Measurements from ENCODE around the gene NDUFB10.
A peak's percentile ranks its signal among the peaks of the same experiment; 100 is the strongest.

The NDUFB10 gene

DNA sequence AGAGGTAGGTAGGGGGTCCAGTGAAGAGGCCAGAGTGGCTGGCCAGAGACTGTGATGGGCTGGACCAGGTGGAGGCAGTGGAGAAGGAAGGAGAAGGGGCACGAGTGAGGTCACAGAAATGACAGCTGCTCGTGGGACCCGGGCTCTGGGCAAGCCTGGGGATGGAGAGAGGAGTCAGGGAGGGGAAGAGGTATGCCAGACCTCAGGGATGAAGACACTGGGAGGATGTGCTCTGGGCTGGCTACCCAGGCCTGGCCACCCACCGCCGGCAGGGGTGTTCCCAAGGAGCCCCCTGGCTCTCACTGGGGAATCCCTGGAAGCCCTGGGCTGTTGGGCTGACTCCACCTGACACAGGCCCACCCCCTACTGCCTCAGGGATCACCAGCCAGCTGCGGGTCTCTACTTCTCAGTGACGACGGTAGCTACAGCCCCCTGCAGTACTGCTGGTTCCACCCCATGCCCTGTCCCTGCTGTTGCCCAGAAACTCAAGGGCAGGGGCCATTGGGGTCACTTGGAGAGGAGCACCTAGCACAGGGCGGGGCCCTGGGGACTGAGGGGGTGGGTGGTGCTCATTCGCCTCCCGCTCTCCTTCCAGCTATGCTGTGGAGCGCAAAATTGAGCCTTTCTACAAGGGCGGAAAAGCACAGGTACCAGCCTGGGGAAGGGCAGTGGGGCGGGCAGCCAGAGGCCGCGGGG is 14.3 kb downstream of the NDUFB10 start:
- no peak for DNase-seq

DNA sequence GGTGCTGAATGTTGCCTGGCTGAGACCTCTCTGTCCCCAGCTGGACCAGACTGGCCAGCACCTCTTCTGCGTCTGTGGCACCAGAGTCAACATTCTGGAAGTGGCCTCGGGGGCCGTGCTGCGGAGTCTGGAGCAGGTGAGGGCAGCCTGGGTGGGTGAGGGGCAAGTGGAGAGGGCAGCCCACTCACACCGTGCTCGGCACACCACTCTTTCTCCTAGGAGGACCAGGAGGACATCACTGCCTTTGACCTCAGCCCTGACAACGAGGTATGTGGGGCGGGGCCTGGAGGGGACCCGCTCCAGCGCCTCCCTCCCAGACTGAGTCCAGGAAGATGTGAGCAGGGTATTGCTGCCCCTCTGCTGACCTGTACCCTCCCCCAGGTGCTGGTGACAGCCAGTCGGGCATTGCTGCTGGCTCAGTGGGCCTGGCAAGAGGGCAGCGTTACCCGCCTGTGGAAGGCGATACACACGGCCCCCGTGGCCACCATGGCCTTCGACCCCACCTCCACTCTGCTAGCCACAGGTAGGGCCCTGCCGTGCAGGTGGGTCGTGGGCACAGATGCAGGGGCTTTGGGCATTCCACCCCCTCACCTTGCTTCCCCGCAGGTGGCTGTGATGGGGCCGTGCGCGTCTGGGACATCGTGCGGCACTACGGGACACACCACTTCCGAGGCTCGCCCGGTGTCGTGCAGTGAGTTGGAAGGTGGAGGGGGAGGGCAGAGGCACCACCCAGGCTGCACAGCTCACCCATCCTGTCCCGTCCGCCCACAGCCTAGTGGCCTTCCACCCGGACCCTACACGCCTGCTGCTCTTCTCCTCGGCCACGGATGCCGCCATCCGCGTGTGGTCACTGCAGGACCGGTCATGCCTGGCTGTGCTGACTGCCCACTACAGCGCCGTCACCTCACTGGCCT is 15.1 kb downstream of the NDUFB10 start:
- no peak for DNase-seq

DNA sequence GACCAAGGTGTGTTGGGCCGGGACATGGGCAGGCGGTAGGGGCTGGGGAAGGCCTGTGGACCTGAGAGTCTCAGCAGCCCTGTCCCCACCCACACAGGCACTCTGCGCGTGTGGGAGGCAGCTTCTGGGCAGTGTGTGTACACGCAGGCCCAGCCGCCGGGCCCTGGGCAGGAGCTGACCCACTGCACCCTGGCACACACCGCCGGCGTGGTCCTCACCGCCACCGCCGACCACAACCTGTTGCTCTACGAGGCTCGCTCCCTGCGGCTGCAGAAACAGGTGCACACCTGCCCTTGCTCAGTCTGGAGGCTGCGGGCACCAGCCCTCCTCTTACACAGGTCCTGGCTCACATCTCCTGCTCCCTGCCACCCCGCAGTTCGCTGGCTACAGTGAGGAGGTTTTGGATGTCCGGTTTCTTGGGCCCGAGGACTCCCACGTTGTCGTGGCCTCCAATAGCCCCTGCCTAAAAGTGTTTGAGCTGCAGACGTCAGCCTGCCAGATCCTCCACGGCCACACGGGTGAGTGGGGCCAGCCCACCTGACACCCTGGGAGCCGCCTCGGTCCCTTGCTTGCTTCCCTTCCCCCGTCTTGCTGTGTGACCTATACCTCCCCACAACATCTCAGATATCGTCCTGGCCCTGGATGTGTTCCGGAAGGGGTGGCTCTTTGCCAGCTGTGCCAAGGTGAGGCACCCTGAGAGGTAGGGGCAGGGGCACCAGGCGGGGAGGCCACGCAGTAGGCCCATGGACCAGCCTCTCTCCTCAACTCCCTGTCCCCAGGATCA is 16.3 kb downstream of the NDUFB10 start:
- no peak for DNase-seq

DNA sequence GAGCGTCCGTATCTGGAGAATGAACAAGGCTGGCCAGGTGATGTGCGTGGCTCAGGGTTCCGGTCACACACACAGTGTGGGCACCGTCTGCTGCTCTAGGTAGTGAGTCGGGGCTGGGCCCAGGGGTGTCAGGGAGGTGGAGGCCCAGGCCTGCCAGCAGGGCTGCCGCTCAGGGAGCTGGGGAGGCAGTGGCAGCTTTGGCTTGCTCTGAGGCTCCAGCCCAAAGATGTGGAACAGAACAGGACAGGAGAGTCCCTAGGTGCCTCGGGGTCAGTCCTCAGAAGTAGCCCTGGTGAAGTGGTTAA is 16.8 kb downstream of the NDUFB10 start:
- DNase-seq = no peak

DNA sequence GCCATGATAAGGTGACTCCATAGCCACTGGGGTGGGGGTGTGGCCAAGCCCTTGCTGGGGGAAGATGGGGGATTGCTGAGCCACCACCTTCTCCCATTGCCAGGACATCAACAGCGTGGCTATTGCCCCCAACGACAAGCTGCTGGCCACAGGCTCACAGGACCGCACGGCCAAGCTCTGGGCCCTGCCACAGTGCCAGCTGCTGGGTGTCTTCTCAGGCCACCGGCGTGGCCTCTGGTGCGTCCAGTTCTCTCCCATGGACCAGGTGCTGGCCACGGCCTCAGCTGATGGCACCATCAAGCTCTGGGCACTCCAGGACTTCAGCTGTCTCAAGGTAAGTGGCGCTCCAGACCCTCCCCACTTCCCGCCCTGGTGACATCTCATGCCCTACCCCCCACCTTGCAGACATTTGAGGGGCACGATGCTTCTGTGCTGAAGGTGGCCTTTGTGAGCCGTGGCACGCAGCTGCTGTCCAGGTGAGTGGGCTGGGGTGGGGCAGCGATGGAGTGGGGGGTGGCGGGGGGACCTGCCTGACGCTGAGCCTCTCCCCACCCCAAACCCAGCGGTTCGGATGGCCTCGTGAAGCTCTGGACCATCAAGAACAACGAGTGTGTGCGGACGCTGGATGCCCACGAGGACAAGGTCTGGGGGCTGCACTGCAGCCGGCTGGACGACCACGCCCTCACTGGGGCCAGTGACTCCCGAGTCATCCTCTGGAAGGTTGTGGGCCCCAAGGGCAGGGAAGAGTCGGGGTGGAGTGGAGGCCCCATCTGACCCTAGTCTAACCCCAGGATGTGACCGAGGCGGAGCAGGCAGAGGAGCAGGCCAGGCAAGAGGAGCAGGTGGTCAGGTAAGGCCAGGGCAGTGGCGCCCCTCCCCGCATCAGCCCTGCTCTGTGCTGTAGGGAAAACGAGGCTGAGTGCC is 17.9 kb downstream of the NDUFB10 start:
- DNase-seq = no peak

DNA sequence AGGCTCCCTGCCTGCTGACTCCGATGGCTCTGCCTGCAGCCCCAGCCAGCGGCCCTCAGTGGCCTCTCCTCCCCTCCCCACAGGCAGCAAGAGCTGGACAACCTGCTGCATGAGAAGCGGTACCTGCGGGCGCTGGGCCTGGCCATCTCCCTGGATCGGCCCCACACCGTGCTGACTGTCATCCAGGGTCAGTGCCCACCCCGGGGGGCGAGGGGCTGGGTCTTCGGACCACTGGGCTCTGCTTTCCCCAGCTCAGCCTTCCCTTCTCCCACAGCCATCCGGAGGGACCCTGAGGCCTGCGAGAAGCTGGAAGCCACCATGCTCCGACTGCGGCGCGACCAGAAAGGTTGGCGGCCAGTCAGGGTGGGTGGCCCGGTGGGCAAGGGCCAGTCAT is 18.5 kb downstream of the NDUFB10 start:
- DNase-seq = no peak

DNA sequence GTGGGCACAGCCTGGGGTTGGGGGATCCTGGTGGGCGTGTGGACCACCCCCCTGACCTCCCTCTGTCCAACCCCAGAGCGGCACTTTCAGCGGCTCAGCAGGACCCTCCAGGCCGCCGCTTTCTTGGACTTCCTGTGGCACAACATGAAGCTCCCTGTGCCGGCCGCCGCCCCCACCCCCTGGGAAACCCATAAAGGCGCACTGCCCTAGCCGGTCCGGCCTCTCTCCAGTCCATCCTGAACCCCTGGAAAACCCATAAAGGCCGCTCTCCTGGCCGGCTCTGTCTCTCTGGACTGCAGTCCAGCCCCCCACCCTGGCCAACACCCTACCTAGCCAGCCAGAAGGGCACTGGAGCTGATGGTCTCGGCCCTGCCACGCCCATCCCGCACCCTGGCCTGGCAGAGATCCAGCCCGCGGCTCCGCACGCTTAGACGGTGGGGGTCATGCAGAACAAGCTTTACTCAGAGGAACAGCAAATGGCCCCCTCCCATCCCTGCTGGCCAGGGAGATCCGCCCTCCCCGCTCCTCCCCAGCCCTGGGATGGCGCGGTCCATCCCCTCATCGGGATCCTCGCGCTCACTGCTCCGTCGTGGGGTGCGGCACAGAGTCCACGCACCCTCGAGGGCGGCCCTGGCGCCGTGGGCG is 19.3 kb downstream of the NDUFB10 start:
- DNase-seq = no peak

DNA sequence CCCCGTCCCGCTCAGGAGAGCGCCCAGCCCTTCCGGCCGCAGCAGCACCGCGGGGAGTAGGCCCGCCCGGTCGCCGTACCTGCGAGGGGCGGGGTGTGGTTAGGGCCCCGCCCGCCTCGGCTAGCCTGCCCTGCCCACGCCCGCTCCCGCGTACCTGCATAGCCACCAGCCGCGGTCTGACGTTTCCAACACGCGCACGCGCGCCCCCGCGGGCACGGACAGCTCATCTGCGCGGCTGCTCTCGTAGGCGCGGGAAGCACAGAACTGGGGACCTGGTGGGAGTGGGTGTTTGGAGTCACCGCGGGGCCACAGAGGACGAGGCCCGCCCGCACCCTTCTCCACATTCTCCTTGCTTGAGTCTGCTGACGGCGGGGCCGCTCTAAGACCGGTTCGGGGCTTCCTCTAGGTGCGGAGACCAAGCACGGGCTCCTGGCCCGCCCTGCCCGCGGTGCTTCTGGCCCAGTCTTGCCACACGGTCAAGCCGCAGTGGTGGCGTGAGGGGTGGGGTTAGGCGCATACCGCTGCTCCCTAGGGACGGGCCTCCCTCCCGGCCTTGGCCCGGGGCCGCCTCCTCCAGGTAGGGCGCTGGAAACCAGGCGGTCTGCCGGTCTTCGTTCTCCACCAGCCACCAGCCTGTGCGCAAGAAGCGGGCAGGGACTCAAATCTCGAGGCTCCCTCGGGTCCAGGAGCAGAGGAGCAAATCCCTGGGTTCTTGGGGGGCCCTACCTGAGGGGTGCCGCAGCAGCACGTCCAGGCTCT is 20.1 kb downstream of the NDUFB10 start:
- no peak for DNase-seq

DNA sequence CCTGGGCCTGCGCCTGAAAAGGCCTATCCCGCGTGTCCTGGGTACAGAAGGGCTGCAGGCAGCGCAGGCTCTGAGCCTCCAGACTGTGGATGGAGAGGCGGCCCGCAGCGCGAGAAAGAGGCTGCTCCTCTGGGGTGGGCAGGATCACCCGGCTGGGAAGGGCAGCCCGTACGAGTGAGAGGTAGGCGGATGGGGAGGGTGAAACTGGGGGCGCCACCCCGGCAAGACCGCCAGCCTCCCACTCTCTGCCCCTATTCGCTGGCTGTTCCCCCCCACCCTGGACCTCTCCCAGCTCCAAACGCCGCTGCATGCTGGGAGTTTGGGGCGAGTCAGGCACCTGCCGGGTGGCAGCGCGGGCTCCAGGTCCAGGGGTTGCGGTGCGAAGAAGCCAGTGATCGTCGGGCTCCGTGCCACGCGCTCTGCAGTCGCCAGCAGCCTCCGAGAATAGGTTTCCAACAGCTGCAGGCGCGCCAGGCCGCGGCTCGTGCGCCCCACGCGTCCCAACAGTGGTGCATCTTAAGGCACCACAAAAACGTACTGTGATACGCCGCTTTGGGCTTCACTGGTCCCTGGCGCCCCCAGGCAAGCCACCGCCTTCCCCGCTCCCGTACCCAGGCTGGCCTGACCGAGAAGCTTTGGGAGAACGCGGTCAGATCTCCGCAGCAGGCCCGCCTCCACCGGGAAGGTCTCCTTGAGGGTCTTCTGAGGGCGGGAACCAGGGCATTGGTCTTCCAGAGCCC is 20.9 kb downstream of the NDUFB10 start:
- DNase-seq = no peak

DNA sequence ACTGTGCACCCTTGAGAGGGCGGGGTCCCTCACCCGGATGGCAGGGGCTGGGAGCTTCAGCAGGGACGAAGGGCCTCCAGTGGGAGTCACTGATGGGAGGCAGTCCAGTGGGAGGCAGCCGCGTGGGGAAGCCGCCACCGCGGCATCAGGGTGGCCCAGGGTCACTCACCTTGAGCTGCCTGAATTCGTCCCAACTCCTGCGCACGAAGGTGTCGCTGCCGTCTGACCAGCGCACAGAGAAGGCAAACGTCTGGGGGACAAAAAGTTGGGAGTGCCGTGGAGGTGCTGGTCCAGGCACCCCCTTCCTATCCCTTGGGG is 21.4 kb downstream of the NDUFB10 start:
- no peak for DNase-seq

DNA sequence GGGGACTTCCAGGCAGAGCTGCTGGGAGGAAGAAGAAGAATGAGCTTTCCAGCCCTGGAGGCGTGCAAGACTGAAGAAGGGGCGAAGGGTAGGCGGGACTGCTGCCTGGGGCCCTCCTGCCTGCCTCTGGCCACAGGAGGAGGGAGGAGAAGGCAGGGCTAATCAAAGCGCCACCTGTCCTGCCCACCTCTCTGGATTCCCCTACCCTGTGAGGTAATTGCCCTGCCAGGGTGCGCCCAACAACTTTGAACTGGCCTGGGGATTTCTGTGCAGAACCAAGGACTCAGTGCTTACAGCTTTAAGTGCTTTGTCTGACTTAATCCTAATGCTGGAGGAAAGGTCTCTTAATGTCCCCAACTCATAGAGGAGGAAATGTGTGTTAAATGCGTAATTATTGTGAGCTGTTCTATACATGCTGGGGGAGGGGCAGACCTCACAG is 22.1 kb downstream of the NDUFB10 start, which contains the start of gene NOXO1:
Gene NOXO1, minus strand, starts transcription at position 72 of the 439 bp plus-strand sequence. CDS start 290 bp downstream, outside the sequence.
- no peak for DNase-seq

DNA sequence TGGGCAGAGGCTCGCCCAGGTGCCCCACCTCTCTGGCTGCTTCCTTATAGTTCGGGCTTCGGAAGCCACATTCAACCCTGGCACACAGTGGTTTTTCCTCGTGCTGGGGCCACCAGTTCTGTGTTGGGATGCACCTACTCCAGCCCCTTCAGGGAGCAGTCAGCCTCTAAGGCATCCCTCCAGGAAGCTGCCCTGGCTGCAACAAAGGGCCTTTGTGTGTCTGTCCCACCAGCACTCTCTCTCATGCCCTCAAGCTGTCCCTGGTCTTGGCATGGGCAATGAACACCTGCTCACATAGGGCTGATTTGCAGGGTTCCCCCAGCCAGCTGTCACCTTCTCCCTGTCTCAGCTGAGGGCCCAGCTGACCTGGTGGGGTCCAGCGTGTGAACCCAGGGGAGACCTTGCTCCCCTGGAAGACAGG is 22.7 kb downstream of the NDUFB10 start:
- no peak for DNase-seq

DNA sequence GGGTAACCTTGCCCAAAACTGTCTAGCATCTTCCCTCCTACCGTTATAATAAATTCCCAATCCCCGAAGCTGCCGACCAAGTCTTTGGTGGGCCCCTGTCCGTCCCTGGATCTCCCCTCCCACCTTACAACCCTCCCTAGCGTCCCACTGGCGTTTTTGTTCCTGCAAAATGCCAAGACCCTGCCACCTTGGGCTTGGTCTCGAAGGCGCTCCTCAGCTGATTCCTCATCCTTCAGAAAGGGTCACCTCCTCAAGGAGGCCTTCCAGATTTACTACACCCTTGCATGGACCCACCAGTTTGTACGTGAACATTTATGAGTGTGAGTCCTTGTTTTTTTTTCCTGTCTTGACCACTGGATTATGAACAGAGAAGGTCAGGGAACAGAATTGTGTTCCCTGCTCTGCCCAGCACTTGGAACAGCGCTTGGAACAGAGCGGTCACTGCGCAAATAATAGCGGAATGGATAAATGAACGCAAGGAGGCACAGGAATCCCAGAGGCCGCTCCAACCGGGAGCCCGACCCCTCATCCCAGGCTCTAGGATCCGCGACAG is 23.7 kb downstream of the NDUFB10 start:
- no peak for DNase-seq

DNA sequence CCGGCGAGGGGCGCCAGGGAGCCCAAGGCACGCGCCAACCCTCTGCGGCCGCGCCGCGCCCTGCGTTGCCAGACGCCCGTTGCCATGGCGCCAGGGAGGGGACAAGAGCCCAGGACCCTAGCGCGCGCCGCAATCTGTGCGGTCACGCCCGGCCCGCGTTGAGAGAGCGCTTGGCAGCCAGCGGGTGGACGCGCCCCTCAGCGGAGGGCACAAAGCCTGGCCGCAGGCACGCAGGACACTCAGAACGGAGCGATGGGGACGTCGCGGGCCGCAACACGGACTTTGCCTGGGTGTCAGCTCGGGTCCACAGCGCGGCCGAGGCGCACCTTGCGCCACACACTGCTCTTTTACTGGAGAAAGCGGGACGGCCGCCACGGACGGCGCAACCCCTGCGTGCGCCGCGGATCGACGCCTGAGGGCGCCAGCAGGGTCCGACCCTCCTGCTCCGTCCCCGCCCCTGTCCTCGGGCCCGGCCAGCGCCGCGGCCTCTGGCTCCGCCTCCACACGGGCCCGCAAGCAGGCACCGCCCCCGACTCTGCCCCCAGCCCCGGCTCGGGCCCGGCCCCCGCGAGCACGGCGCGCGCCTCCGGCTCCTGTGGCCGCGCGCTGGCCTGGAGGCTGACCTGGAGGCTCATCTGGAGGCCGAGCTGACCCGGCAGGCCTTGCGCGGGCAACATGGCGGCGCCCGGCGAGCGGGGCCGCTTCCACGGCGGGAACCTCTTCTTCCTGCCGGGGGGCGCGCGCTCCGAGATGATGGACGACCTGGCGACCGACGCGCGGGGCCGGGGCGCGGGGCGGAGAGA is 24.4 kb downstream of the NDUFB10 start, which contains the start of gene GFER:
Gene GFER, plus strand, starts transcription at position 650 of the 803 bp plus-strand sequence. Its CDS starts 26 bp downstream, at position 676.
- DNase-seq = peak; percentile 51

DNA sequence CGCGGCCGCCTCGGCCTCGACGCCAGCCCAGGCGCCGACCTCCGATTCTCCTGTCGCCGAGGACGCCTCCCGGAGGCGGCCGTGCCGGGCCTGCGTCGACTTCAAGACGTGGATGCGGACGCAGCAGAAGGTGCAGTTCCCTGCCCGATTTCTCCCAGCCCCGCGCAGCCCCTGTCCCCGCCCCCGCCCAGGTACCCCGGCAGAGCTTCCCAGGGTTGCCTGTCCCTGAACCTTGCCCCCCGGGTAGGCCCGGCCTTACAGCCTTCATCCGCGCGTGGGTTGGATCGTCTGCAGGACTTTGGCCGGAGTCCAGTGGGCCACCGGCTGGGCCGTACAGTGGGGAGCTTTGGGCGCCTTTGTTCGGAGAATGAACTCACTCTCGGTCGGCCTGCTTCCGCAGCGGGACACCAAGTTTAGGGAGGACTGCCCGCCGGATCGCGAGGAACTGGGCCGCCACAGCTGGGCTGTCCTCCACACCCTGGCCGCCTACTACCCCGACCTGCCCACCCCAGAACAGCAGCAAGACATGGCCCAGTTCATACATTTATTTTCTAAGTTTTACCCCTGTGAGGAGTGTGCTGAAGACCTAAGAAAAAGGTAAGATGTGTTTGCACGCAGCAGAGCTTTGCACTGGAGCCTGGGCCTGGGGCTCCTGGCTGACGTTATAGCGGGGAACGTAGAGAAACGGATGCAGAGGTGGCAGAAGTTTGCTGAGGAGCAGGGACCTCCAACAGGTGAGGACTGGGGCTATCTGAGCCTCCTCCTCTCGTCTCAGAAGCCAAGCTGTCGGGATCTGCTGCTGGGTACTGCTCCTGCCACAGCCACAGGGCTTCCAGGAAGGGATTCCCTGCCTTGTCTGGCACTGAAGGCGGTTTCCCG is 25.2 kb downstream of the NDUFB10 start:
- DNase-seq = no peak

DNA sequence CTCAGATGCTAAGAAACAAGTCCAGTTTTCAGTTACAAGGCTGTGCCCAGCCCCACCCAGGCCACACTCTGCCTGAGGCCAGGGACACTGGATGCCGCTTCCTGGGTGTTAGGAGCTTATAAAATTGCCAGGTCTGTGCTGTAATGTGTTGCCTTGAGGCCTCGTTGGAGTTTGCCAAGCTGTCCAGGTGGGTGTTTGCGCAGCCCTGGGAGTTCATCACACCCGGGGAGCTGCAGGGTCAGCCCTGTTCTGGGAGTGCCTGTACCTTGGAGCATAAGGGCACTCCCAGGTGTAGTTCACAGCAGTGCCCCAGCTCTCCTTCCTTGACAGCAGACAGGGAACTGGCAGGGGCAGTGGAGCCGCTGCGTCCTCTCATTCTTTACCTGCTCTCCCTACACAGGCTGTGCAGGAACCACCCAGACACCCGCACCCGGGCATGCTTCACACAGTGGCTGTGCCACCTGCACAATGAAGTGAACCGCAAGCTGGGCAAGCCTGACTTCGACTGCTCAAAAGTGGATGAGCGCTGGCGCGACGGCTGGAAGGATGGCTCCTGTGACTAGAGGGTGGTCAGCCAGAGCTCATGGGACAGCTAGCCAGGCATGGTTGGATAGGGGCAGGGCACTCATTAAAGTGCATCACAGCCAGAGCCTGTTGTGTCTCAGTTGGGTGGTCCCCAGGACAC is 26.3 kb downstream of the NDUFB10 start:
- no peak for DNase-seq

DNA sequence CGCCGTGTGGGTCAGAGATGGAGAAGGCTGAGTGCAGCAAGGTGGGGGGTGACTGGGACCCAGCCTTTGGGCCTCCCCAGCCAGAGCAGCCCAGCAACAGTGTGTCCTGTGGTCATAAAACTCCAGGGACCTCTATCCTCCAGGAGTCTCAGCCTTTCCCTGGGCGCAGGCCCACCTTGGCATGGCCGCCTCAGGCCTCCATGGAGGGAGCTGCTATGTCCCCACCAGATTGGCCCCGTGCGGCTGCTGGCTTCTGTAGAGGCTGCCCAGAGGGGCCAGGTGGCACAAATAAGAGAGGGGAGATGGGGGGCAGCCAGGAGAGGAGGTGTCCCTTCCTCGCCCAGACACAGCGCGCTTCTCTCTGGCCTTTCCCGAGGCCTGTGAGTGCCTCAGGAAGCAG is 27.9 kb downstream of the NDUFB10 start:
- no peak for DNase-seq
